Psoas muscle (tissue), 8 donors: ENCODE results near the gene AKAP6. TPM values are rescaled to one million over a fixed set of nuclear protein-coding genes. Genes with fewer than 3 reads are reported as not detected.

Experiments used
- ATAC-seq, 4 donors: fragments of 200-7000 bp; cut with Tn5 transposase; one replicate each; pipeline ENCODE4 v1.9.1; 2020; ENCODE audit warnings: moderate library complexity in 3 of 4, mild to moderate bottlenecking in 2 of 4
- DNase-seq, 2 donors: peaks; one replicate each; pipeline ENCODE4 v3.0.0-alpha.2; 2020
- H3K27ac ChIP-seq: fragments of 200-600 bp; one replicate; pipeline ENCODE4 v1.8.0; 2022
- H3K27me3 ChIP-seq, 3 donors: fragments of 200-600 bp in 1 of 3; one replicate each; pipeline versions ENCODE4 v1.6.1 to v1.8.0; 2013 to 2022; ENCODE audit warnings: low read length in 2 of 3, mild to moderate bottlenecking in 2 of 3, moderate library complexity in 1 of 3; ENCODE audit not compliant: insufficient read depth in 3 of 3
- H3K36me3 ChIP-seq, 2 donors: fragments of 200-600 bp in 1 of 2; one replicate each; pipeline versions ENCODE4 v1.6.1 to v1.8.0; 2013 to 2022; ENCODE audit warnings: low read depth in 1 of 2, mild to moderate bottlenecking in 1 of 2, moderate library complexity in 1 of 2; ENCODE audit not compliant: insufficient read depth in 1 of 2
- H3K4me1 ChIP-seq: fragments of 200-600 bp; one replicate; pipeline ENCODE4 v1.8.0; 2022
- H3K4me3 ChIP-seq: fragments of 200-600 bp; one replicate; pipeline ENCODE4 v1.8.0; 2022; ENCODE audit warnings: mild to moderate bottlenecking
- H3K9me3 ChIP-seq: fragments of 200-600 bp; one replicate; pipeline ENCODE4 v1.8.0; 2022
- CTCF ChIP-seq: fragments of 200-600 bp; IDR thresholded peaks from one replicate; pipeline ENCODE4 v1.8.0; 2022; ENCODE audit warnings: antibody characterized with exemption
- WGBS, 3 donors: extraction: QIAGEN DNeasy Blood & Tissue Kit; methylation state at CpG; one replicate each; pipeline versions ENCODE4 v1.1.6 to v1.1.7; 2013; 5-methylcytosine and 5-hydroxymethylcytosine counted together
- intact Hi-C, 2 donors: fragments of 100-400 bp; cut with DNase I; formaldehyde crosslinking; loops; one replicate each; pipeline versions ENCODE4 v1.11.0 to v1.14.2; 2022
- polyA plus RNA-seq, 3 donors: library from polyadenylated mRNA; stranded (reverse); fragments of 200-250 nt; gene quantifications; one replicate each; pipeline ENCODE4 v1.2.3, GENCODE V29; 2013
- total RNA-seq, 4 donors: library from RNA; stranded (reverse); fragmentation: NEBNext Ultra II Directional in 2 of 4; extraction: Animal tissue kit (Norgen Biotek cat#: 25700) in 2 of 4; gene quantifications; one replicate each; pipeline versions ENCODE4 v1.2.1 to v1.2.4, GENCODE V29; 2021 to 2023
- donor health status: healthy with polysubstance abuse.
- donor health status: DM: no; HTN: no; CAD: no; lungs with moderate emphysema.
- donor health status: Bipolar disorder and iron deficiency.
- donor health status: healthy.
- donor health status: DM: yes; HTN: yes; CAD: no.
- donor health status: DM: no; HTN: no; CAD: no.
- donor health status: DM: no; HTN: no; CAD: no.
- donor health status: DM: yes; HTN: yes; CAD: no.

AKAP6 gene
- total and polyA plus RNA-seq, 7 donors = 9.1 to 173 (median 113) TPM

GRCh38 chr14:32508281-32508680 is 179.2 kb downstream of the AKAP6 start:
- ATAC-seq = peak in 2 of 4 donors; percentile 16 to 23
- Histone ChIP-seq H3K27ac (peak overlapping the region; percentile 91), H3K9me3 (no peaks in the 10 kb centered on the region), H3K4me3 (peak overlapping the region; percentile 22), H3K36me3 (no peaks in the 10 kb centered on the region), H3K27me3 (no peaks in the 10 kb centered on the region), H3K4me1 (peaks cover 69% of the 10 kb centered on the region)
- no peak for TF ChIP-seq CTCF
- intact Hi-C loops = loop anchor here in 1 of 2 donors (2.0 kb wide), 1 partner anchor 13 kb away; no protein-coding TSS in a partner anchor
- 29 to 66% (median 58%) methylated on average over 2 of the region's 2 CpGs for WGBS, 3 donors
- no peak for DNase-seq

GRCh38 chr14:32509632-32510187 is 180.6 kb downstream of the AKAP6 start:
- no peaks in the 10 kb centered on the region for H3K9me3 ChIP-seq
- DNase-seq (peak; percentile 67 to 82), ATAC-seq (peak; percentile 81 to 88 (median 82))
- intact Hi-C loops = loop anchor here in 1 of 2 donors (2.0 to 5.0 kb wide), 2 partner anchors 15 to 37 kb away; no protein-coding TSS in a partner anchor
- H3K4me3 ChIP-seq = peak overlapping the region; percentile 22
- TF ChIP-seq CTCF = no peak
- H3K36me3 ChIP-seq = no peaks in the 10 kb centered on the region
- WGBS, 3 donors = 19 to 23% (median 20%) methylated on average over 10 of the region's 10 CpGs
- H3K27ac ChIP-seq = peak overlapping the region; percentile 91
- H3K4me1 ChIP-seq = peaks cover 82% of the 10 kb centered on the region
- no peaks in the 10 kb centered on the region for H3K27me3 ChIP-seq

- H3K4me1 ChIP-seq = peaks cover 79% of the 10 kb centered on the region
Measured at GRCh38 chr14:32510815-32511214, 181.7 kb downstream of the AKAP6 start.

GRCh38 chr14:32512348-32512747 is 183.2 kb downstream of the AKAP6 start:
- peaks cover 68% of the 10 kb centered on the region for H3K4me1 ChIP-seq
- intact Hi-C loops = loop anchor here in 1 of 2 donors (5.0 kb wide), 1 partner anchor 40 kb away; no protein-coding TSS in a partner anchor
- no peaks in the 10 kb centered on the region for H3K36me3 ChIP-seq
- no peaks in the 10 kb centered on the region for H3K27me3 ChIP-seq
- H3K4me3 ChIP-seq = no peak overlapping the region
- 46 to 64% (median 53%) methylated on average over 3 of the region's 3 CpGs for WGBS, 3 donors
- no peak for TF ChIP-seq CTCF
- no peak for DNase-seq
- peak overlapping the region; percentile 91 for H3K27ac ChIP-seq
- H3K9me3 ChIP-seq = no peaks in the 10 kb centered on the region
- ATAC-seq = no peak

More at GRCh38 chr14:32510815-32511214, 181.7 kb downstream of the AKAP6 start:
- intact Hi-C loops = loop anchor here in 1 of 2 donors (5.0 kb wide), 1 partner anchor 39 kb away; no protein-coding TSS in a partner anchor
- WGBS, 3 donors = 34 to 55% (median 37%) methylated on average over 3 of the region's 3 CpGs
- Histone ChIP-seq H3K27ac (peak overlapping the region; percentile 91), H3K27me3 (no peaks in the 10 kb centered on the region), H3K36me3 (no peaks in the 10 kb centered on the region), H3K9me3 (no peaks in the 10 kb centered on the region), H3K4me3 (peak overlapping the region; percentile 22)
- no peak for TF ChIP-seq CTCF
- DNase-seq (no peak), ATAC-seq (no peak)

GRCh38 chr14:32512813-32513212 is 183.7 kb downstream of the AKAP6 start:
- Histone ChIP-seq H3K36me3 (no peaks in the 10 kb centered on the region), H3K9me3 (no peaks in the 10 kb centered on the region), H3K4me1 (peaks cover 67% of the 10 kb centered on the region), H3K4me3 (peak overlapping the region; percentile 17), H3K27ac (peak overlapping the region; percentile 91), H3K27me3 (no peaks in the 10 kb centered on the region)
- intact Hi-C loops = loop anchor here in 1 of 2 donors (5.0 kb wide), 1 partner anchor 41 kb away; no protein-coding TSS in a partner anchor
- no peak for DNase-seq
- no peak for TF ChIP-seq CTCF
- no peak for ATAC-seq
